ENCODE data around the gene BTN1A1.
"Not testable (repeated sequence)": the region's sequence is repeated elsewhere in the genome, so short reads cannot be mapped to it uniquely, and the experiment has no call there.

BTN1A1 gene

DNA sequence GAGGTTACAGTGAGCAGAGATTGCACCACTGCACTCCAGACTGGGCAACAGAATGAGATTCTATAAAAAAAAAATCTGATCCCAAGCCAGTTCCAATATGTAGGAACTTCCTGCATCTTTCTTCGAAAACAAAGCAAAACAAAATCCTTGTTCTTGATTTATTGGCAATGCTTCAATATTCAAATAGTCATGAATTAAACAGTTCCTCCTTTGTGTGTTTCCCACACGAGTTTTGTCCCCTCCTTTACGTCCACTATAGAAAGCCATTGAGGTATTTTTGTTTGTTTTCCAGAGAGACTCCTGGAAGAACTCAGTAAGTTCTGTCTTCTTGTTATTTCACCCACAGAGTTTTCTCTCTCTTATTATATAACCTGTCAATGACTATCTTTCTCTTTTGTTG is 7.6 kb downstream of the BTN1A1 start:
- DNase-seq = no peak
- intact Hi-C loops (cut with DNase I) = no loop called here

GRCh38 chr6:26511033-26511432 is 10.9 kb downstream of the BTN1A1 start:
- intact Hi-C loops (cut with DNase I) = not testable (repeated sequence)
- DNase-seq = peak in 3 of 10 donors; percentile 20 to 77 (median 22)

GRCh38 chr6:26514984-26515383 is 14.9 kb downstream of the BTN1A1 start:
- DNase-seq = no peak
- intact Hi-C loops (cut with DNase I) = no loop called here

- DNase-seq = no peak
- intact Hi-C loops (cut with DNase I) = no loop called here
These were observed 16.7 kb downstream of the BTN1A1 start for GRCh38 chr6:26516481-26517427.

- DNase-seq = no peak
- intact Hi-C loops (cut with DNase I) = no loop called here
These were observed 19.3 kb downstream of the BTN1A1 start for GRCh38 chr6:26519359-26519758.

GRCh38 chr6:26520237-26520849 is 20.2 kb downstream of the BTN1A1 start:
- intact Hi-C loops (cut with DNase I) = loop anchor here (2.0 to 10.0 kb wide), 2 partner anchors 18 to 66 kb away; partner anchors contain the start of genes BTN2A1 and HMGN4
- DNase-seq = peak in 9 of 10 donors; percentile 41 to 92 (median 49)

GRCh38 chr6:26520850-26521599 is 20.9 kb downstream of the BTN1A1 start:
- DNase-seq = peak; percentile 72 to 96 (median 80)
- intact Hi-C loops (cut with DNase I) = loop anchor here (2.0 to 10.0 kb wide), 2 partner anchors 18 to 66 kb away; partner anchors contain the start of genes BTN2A1 and HMGN4

- peak; percentile 37 to 95 (median 54) for DNase-seq
- intact Hi-C loops (cut with DNase I) = loop anchor here (2.0 to 10.0 kb wide), 2 partner anchors 17 to 67 kb away; partner anchors contain the start of genes BTN2A1 and HMGN4
These were observed 21.7 kb downstream of the BTN1A1 start for GRCh38 chr6:26521600-26522391.

DNA sequence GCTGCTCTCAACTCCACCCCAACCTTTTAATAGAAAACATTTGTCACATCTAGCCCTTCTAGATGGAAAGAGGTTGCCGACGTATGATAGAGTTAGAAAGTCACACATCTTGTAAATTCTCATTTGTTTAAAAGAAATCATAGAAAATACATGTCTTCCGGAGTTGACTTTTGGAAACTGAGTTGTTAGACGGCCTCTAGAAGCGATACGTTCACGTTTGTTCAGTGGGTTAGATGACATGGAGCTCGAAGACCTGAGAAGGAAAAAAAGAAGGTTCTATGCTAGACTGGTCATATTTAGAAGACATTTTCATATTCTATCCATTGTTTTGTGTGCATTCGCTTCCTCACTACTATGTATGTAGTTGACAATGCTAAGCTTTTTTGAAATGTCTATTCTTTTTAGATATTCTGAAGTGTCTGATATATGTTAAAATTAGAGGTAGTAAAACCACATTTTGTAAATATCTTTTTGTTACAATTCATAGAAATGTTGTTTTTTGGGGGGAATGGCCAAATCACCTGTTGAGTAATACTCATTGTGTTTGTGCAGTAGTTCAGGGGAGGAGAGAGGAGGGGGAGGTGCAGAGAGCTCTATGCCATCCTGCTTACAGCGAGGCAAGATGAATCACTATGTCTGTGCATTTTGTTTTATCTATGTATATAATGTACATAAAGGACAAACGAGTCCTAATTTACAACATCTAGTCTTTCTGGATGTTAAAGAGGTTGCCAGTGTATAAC is 22.6 kb downstream of the BTN1A1 start:
- intact Hi-C loops (cut with DNase I) = loop anchor here (10.0 kb wide), 1 partner anchor 68 kb away; the partner anchor contains the start of gene BTN2A1
- DNase-seq = not testable (repeated sequence)

- intact Hi-C loops (cut with DNase I) = loop anchor here (10.0 kb wide), 1 partner anchor 70 kb away; the partner anchor contains the start of gene BTN2A1
- DNase-seq = not testable (repeated sequence)
These were observed 24.2 kb downstream of the BTN1A1 start for GRCh38 chr6:26524314-26524713.

GRCh38 chr6:26524722-26525370 is 24.7 kb downstream of the BTN1A1 start:
- intact Hi-C loops (cut with DNase I) = loop anchor here (10.0 kb wide), 1 partner anchor 70 kb away; the partner anchor contains the start of gene BTN2A1
- no peak for DNase-seq

- no peak for DNase-seq
- intact Hi-C loops (cut with DNase I) = loop anchor here (10.0 kb wide), 1 partner anchor 71 kb away; the partner anchor contains the start of gene BTN2A1
These were observed 25.7 kb downstream of the BTN1A1 start for GRCh38 chr6:26525838-26526237.

- intact Hi-C loops (cut with DNase I) = loop anchor here (10.0 kb wide), 1 partner anchor 72 kb away; the partner anchor contains the start of gene BTN2A1
These were observed 26.8 kb downstream of the BTN1A1 start for GRCh38 chr6:26526928-26527327.

DNA sequence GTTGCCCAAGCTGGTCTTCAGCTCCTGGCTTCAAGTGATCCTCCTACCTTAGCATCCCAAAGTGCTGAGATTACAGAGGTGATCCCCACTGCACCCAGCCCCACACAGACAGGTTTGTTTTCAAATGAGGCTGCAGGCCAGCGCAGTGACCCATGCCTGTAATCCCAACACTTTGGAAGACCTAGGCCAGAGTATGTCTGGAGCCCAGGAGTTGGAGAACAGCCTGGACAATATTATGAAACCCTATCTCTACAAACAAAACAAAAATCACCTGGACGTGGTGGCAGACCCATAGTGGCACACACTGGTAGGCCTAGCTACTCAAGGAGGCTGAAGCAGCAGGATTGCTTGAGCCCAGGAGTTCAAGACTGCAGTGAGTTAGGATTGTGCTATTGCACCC is 30.1 kb downstream of the BTN1A1 start:
- no peak for DNase-seq
- intact Hi-C loops (cut with DNase I) = loop anchor here (10.0 kb wide), 1 partner anchor 65 kb away; the partner anchor contains the start of gene ABT1

More at GRCh38 chr6:26526928-26527327, 26.8 kb downstream of the BTN1A1 start:
- DNase-seq = no peak

DNA sequence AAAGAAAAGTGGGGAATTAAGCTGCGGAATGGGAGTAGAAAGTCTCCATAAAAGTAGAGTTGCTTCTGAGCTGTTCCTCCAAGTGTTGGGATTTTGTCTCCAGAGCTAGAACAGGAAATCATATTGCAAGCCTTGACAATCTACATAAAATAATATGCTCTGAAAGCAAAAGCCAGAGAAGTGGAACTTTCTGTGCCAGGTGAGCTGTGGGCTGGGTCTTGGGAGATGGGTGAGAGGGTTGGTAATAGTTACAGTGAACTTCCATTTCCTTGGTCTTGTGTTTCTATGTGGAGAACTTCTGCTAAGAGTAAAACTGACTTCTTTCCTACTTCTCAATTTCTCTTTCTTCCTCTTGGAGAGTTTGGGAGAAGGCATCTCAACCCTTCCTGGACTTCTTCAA is 31.8 kb downstream of the BTN1A1 start:
- no peak for DNase-seq
- intact Hi-C loops (cut with DNase I) = loop anchor here (10.0 kb wide), 1 partner anchor 63 kb away; the partner anchor contains the start of gene ABT1

DNA sequence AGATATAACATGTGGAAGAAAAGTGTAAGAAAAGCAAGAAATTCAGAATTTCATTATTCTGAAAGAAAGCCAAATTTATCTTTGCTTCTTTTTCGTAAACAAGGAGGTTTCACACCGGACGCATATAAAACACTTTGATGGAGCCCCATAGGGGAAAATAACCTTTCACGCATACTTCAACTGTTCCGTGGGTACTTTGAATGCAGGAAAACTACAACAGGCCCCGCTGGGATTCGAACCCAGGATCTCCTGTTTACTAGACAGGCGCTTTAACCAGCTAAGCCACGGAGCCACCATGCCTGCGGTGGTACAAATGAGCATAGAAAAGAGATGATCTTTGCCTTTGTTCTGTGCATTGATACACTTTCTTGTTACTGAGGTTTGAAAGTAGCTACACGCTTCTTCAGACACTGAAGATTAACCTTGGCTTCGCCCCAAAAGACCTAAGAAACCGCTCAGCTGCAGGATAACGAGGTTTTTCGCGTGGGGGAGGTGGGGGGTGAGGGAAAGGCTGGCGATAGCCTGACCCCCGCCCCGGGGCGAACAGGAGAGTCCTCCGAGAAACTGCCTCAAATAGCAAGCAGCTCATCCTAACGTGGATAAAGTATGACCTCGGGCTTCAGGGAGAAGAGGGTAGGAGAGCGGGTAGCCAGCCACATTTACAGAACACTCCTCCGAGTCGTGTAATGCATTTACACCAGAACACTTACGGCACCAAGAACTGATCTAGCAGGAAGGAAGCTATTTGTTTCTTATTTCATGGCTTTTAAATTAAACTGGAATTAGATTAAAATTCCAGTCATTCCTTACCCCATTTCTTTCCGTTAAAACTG is 32.8 kb downstream of the BTN1A1 start:
- peak; percentile 85 to 97 (median 88) for DNase-seq
- intact Hi-C loops (cut with DNase I) = loop anchor here (10.0 kb wide), 1 partner anchor 62 kb away; the partner anchor contains the start of gene ABT1

DNA sequence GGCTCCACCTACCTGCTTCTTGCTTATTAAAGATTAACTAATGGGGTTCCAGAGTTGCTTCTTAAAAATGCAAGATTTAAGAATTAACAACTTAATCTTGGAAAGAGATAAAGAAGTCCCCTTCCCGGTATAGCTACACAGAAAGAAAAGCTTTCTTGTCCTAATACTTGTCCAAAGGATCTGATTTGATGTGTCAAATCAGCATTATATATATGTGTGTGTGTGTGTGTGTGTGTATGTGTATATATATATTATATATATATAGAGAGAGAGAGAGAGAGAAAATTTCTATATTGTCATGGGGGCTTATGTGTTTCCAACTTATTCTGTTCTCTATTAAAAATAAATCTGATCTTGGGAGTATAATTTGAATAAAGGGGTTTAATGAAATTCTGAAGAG is 33.4 kb downstream of the BTN1A1 start:
- intact Hi-C loops (cut with DNase I) = loop anchor here (10.0 kb wide), 1 partner anchor 61 kb away; the partner anchor contains the start of gene ABT1
- no peak for DNase-seq

Data from posterior cingulate gyrus (tissue), 11 donors.